GM18858 (cell line): ENCODE data around the gene MAGED4B.
"Not testable (repeated sequence)": the region's sequence is repeated elsewhere in the genome, so short reads cannot be mapped to it uniquely, and the experiment has no call there.

Experiments
- ATAC-seq: cut with Tn5 transposase; IDR thresholded peaks from one replicate; pipeline ENCODE4 v1.9.1; 2021; ENCODE audit not compliant: unreplicated experiment

MAGED4B gene

GRCh38 chrX:52068666-52069640, at the start of gene MAGED4B:
MAGED4B (minus strand) TSS chrX:52069183; CDS start chrX:52068172, 1,011 bp downstream.
- not testable (repeated sequence) for ATAC-seq

GRCh38 chrX:52118262-52118661, 49.3 kb upstream of the MAGED4B start:
- no peak for ATAC-seq

- ATAC-seq: no peak
Measured at GRCh38 chrX:52082578-52082977, 13.6 kb upstream of the MAGED4B start.

- no peak for ATAC-seq
Measured at GRCh38 chrX:52078131-52078530, 9.1 kb upstream of the MAGED4B start.

- not testable (repeated sequence) for ATAC-seq
Measured at GRCh38 chrX:52042288-52042687, 26.7 kb downstream of the MAGED4B start.

- ATAC-seq: no peak
Measured at GRCh38 chrX:52034211-52034610, 34.8 kb downstream of the MAGED4B start.

- ATAC-seq: no peak
Measured at GRCh38 chrX:52031371-52031770, 37.6 kb downstream of the MAGED4B start.

- ATAC-seq: no peak
Measured at GRCh38 chrX:52015794-52016193, 53.2 kb downstream of the MAGED4B start.
